GM20431 (cell line): ENCODE results near the gene USP36.
"Not testable (repeated sequence)": the region's sequence is repeated elsewhere in the genome, so short reads cannot be mapped to it uniquely, and the experiment has no call there.

ENCODE experiments used
- in situ Hi-C: fragments of 300-500 bp; cut with MseI, MboI; formaldehyde crosslinking; loops from one replicate; pipeline ENCODE4 v1.15.0; 2020; ENCODE audit warnings: low sequenced_read_pairs; ENCODE audit not compliant: unreplicated experiment

Gene USP36

GRCh38 chr17:78840780-78841611, at the start of gene USP36:
Gene USP36 (minus strand): TSS chr17:78840814. CDS start chr17:78836363, 4,451 bp downstream.
- in situ Hi-C loops = no loop called here

DNA sequence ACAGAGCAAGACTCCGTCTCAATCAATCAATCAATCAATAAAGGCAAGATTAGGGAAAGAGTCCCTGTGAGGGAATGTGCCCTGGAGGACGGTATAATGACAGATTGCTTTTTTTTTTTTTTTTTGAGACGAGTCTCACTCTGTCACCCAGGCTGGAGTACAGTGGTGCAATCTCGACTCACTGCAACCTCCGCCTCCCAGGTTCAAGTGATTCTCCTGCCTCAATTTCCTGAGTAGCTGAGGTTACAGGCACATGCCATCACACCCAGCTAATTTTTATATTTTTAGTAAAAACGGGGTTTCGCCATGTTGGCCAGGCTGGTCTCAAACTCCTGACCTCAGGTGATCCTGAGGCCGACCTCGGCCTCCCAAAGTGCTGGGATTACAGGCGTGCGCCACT, 49.5 kb upstream of the USP36 start:
- in situ Hi-C loops = not testable (repeated sequence)

- in situ Hi-C loops = no loop called here
Measured at GRCh38 chr17:78889531-78889930, 48.9 kb upstream of the USP36 start.

DNA sequence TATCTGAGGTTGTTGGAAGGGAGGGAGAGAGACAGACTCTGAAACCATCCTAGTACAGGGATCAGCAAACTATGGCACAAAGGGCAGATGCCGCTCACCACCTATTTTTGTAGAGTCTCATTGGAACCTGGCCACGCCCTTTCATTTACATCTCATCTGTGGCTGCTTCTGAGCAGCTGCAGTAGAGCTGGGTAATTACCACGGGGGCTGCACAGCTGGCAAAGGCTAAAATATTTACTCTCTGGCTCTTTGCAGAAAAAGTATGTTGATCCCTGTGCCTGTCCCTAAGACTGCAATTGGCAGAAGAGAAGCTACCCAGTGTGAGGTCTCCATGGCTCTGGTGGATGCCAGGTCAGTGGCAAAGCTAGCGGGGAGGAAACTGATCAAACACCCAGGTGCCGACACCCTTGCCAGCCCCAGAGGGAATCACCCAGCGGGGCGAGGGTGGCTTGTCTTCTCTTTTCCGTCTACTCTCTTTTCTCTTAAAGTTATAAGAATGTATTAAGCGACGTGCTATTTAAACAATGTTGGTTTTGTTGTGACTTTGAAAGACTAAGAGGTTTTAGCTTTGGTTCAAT, 48.4 kb upstream of the USP36 start:
- in situ Hi-C loops = no loop called here

DNA sequence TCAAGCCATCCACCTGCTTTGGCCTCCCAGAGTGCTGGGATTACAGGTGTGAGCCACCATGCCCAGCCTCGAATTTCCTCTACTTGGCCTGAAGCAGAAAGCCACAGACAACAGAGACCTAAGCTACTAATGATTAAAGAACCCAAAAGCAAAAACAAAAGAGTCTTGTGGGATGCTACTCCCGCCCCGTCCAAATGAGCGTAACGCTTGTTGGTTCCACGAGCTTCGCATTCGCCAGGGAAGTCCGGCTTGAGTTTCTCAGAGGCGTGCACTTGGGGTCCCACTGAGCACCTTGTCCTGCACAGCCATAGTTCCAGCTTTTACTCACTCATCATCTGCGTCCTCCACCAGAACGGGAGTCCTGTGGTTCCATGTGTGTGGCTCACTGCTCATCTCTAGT, 46.3 kb upstream of the USP36 start:
- in situ Hi-C loops = no loop called here

DNA sequence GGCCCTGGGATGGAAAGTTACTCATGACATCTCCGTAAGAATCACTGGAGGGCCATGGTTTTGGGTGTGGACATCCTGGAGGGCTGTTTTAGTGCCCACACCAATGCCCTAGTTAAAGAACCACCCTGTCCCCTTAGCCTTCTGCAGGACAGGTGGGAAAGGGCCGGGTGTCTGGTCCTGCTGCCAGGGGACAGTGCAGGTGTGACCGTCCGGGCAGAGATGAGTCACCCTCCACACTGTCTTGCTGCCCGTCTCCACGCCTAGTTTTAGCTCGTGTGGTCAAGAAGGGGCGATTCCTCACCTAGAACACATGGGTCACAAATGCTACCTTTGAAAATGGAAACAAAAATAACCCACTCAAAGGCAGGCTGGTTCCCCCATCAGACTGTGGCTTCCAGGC, 45.3 kb upstream of the USP36 start:
- in situ Hi-C loops = no loop called here

DNA sequence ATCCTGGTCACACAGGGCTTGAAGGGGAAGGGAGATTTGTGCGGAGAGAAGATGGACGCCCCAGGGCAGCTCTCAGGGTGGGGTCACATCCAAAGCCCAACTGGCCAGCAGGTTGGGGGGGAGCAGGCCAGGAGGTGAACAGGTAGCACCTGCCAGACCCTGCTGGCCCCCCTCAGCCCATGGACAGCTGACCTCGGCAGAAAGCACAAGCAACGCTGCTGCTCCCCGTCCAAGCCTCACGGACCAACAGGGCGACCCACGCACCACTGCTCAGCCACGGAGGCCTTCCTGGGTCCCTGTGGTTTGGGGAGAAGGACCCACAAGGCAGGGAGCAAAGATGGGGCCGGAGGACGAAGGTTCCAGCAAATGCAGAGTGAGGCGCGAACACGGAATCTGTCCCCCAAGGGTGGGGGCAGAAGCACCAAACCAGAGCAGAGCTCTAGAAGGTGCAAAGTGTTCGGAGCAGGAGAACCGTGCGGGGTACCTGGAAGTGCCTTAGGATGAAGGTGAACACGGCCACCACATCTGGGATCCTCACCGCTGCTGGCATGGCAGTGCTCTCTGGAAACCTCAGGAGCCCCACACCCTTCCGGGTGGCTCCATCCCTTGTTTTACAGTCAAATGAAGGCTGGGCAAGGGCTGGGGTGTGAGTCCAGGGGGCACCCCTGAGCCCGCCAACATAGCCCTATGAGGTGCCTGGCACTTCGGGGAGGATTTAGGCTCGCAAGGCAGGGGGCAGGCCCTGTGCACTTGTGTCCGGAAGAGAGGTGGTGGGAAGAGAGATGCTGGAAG, 44.5 kb upstream of the USP36 start:
- in situ Hi-C loops = no loop called here

DNA sequence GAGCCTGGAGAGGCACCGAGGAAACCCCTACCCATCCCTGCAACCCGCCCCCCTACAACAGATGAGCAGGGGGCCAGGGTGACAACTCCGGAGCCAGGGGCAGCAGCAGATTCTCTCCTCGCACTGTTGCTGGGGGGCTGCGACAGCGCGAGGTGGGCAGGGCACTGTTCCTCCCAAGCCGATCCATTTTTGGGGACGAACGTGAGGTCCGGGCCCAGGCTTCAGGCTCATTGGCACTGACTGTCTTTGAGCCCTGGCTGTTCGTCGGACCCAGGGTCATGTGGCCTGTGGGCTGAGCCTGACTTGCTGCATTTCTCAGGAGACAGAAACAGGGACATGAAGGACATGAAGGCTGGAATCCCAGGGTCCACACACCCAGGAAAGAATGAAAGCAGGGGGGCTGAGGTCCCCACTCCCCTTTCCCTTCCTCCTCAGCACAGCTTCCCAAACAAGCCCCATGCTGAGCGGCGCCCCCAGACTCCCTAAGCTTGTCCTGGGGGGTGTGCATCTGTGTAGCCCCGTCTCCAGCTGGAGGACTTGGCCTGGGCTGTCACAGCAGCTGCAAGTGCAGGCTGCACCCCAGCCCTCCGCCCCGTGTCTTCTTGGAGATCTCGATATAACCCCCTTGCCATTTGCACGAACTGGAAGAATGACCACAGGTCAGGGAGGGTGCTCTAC, 43.7 kb upstream of the USP36 start:
- in situ Hi-C loops = no loop called here

DNA sequence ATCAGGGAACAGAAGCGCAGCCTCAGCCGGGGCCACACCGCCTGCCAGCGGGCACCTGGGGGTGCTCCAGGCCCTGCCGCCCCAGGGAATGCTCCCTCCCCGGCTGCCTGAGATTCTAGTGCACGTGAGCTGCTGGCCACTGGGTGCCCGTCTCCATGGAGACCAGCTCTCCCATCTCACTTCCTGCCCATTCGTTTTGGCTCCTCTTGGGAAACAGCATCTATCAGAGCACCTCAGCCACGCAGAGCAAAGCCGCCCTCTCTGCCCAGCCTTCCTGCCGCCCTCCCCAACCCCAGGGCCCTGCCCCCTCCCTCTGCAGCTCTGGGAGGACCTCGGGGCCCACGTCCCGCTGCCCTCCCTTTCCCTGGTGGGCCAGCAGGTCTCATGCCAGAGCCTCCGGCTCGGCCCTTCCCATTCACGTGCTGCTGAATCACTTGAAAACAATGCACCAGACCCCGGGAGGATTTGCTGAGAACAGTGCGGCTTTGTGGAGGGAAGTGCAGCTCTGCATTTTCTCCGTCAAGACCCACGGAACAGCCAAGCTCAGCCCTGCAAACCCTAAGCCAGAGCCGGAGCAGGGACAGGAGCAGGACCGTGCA, 43.0 kb upstream of the USP36 start:
- in situ Hi-C loops = no loop called here

GRCh38 chr17:78883089-78883532, 42.5 kb upstream of the USP36 start:
- in situ Hi-C loops = no loop called here

DNA sequence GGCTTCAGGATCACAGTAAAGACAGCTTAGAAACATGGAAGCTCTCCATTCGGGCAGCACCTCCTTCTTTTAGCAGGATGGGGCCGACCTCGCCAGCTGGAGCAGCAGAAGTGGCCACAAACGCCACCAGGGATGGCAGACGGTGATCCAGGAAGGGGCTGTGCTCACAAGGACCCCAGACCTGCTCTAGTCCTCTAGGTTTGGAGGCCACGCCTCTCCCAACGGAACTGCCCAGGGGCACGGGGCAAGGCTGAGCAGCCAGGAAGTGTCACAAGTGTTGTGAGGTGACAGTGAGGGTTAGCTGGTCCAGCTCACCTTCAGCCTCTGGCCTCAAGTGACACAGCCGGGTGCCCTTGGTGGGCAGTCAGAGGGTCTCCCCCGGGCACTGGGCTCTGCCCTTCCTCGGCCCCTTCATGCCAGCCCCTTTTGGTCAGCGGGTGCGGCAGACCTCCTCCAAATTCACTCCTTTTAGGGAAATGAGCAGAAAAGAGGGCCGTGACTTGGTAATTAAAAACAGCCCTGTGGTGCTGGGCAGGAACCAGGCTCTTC, 42.0 kb upstream of the USP36 start:
- in situ Hi-C loops = no loop called here

GRCh38 chr17:78879635-78880186, 39.1 kb upstream of the USP36 start:
- in situ Hi-C loops = no loop called here

DNA sequence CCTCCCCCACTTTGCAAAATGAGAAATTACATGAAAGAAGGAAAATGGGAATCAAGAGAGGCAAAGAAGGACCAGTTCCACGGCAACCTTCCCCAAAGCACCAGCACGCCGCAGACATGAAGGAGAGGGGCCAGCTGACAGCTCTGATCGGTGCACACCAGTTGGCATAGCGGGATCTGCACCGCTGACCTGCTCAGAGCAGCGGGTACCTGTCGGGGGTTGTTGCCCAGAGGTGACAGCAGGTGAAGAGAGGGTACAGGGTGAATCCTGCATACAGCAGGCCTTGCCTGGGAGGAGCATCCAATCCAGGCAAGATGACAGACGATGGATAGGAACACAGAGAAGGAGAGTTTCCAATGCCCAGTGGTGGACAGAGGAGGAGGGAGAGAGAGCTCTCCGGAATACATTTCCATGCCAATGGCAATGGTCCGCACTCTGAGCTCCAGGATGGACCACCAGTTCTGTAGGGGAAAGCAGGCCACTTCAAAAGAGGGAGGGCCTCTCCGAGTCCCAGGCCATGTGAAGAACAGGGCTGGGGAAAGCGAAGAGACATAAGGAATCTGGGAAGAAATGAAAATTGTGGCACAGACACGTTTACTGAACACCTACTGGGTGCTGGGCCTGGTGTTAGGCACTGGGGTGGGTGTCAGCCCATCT, 38.4 kb upstream of the USP36 start:
- in situ Hi-C loops = no loop called here

DNA sequence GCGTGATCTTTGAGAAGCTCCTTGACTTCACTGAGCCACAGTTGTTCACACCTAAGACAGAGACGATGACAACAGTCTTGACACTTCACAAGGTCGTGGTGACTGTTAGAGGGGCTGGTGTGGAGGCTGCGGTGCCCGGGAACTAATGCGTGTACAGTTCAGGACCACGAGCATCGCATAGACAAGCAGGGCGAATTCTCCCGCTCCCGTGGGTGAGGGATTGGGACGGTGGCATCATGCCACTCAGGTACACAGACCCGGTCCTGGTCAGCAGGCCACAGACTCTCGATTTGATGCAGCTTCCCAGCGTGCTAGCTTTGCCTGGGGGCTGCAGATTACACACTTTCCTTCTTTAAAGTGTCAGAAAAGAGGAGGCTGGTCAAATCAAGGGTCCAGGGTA, 37.6 kb upstream of the USP36 start:
- in situ Hi-C loops = no loop called here

DNA sequence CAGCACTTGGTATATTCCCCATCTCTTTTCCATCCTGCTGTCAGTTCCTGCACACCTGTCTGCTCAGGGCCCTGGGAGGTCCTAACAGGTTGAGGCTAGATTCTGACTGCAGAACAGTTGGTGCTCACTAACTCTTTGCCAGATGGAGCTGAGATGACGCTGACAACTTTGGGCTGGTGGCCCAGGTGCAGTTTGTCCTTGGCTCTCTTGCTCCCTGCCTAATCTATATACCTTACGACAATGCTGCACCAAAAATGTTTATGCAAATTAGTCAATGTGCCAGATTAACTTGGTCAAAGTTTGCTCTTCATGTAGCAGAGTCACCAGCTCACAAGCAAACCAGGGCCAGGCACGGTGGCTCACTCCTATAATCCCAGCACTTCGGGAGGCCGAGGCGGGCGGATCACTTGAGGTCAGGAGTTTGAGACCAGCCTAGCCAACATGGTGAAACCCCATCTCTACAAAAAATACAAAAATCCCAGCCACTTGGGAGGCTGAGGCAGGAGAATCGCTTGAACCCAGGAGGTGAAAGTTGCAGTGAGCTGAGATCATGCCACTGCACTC, 36.4 kb upstream of the USP36 start:
- in situ Hi-C loops = not testable (repeated sequence)

DNA sequence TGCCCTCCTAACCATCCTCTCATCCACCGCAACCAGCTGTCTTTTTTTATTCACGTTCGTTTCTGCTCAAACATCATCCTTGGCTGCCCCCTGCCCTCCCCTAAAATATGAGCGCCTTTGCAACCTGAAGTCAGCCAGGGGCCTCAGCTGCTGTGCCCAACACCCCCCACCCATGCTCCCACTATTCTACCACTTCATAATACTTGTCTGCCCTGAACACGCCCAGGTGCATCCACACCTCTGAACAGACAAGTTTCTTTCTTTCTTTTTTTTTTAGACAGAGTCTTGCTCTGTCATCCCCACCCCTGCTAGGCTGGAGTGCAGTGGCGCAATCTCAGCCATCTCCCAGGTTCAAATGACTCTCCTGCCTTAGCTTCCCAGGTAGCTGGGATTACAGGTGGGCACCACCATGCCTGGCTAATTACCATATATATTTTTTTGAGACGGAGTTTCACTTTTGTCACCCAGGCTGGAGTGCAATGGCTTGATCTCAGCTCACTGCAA, 35.5 kb upstream of the USP36 start:
- in situ Hi-C loops = no loop called here

- in situ Hi-C loops = no loop called here
Measured at GRCh38 chr17:78875363-78876093, 34.9 kb upstream of the USP36 start.
